ENCODE data around the gene ACSL6.

DNA sequence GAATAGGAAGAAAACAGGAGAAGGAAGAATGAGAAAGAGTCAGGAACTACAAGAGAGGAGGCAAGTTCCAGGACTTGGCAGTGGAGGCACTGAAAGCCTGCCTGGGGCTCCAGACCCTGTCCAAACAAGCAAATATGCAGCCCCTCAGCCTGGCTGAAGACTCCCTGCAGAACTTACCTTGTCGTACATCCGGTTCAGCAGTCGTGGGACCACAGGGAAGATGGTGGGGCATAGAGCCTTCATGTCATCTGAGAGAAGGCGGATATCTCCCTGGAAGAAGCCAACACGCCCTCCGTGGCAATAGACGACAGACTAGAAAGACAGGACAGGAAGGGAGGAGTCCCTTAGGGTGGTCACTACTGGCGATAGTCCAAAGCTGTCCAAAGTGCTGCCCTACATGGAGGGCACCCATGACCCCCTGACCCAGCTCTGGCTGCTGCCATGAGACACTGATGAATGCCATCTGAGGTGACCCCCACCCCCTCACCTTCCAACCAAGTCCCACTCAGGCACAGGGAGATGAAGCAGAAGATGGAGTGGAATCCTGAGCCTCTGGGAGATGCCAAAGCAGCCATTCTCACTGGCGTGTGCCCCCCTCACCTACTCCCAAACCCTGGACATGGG is 38.3 kb downstream of the ACSL6 start:
- TF ChIP-seq POLR2AphosphoS5 (IDR thresholded peaks at IDR 0.05; ENCODE audit: low read depth, low read length), result no peak
- TF ChIP-seq POLR2A (IDR thresholded peaks at IDR 0.05; ENCODE audit: low read depth, low read length), result no peak
- no peak for TF ChIP-seq SPI1 (IDR thresholded peaks at IDR 0.05; ENCODE audit: low read depth, low read length)
- TF ChIP-seq TAF1 (IDR thresholded peaks at IDR 0.05; ENCODE audit: low read depth, low read length), result no peak
